Measurements from ENCODE around the gene ARID5A.

The ARID5A gene

GRCh38 chr2:96507957-96508520 lies 28.5 kb upstream of the ARID5A start:
- peak overlapping the region; percentile 14 for H3K4me3 ChIP-seq (ENCODE audit: low read depth, low read length)
- TF ChIP-seq CTCF (IDR thresholded peaks at IDR 0.05; ENCODE audit: borderline replicate concordance, insufficient read depth, low read depth, low read length): peak; percentile 96

- no peak for TF ChIP-seq CTCF (IDR thresholded peaks at IDR 0.05; ENCODE audit: borderline replicate concordance, insufficient read depth, low read depth, low read length)
- peak overlapping the region; percentile 14 for H3K4me3 ChIP-seq (ENCODE audit: low read depth, low read length)
Observed at GRCh38 chr2:96508521-96509113, 27.9 kb upstream of the ARID5A start.

GRCh38 chr2:96509114-96509846 lies 27.3 kb upstream of the ARID5A start:
- peak; percentile 99 for TF ChIP-seq CTCF (IDR thresholded peaks at IDR 0.05; ENCODE audit: borderline replicate concordance, insufficient read depth, low read depth, low read length)
- no peak overlapping the region for H3K4me3 ChIP-seq (ENCODE audit: low read depth, low read length)

- H3K4me3 ChIP-seq (ENCODE audit: low read depth, low read length): no peak overlapping the region
Observed at GRCh38 chr2:96509847-96510230, 26.7 kb upstream of the ARID5A start.

GRCh38 chr2:96510931-96511595 lies 25.5 kb upstream of the ARID5A start:
- TF ChIP-seq CTCF (IDR thresholded peaks at IDR 0.05; ENCODE audit: borderline replicate concordance, insufficient read depth, low read depth, low read length): no peak
- no peak overlapping the region for H3K4me3 ChIP-seq (ENCODE audit: low read depth, low read length)

More at GRCh38 chr2:96509847-96510230, 26.7 kb upstream of the ARID5A start:
- no peak for TF ChIP-seq CTCF (IDR thresholded peaks at IDR 0.05; ENCODE audit: borderline replicate concordance, insufficient read depth, low read depth, low read length)

GRCh38 chr2:96511851-96512250 lies 24.7 kb upstream of the ARID5A start:
- H3K4me3 ChIP-seq (ENCODE audit: low read depth, low read length): no peak overlapping the region
- TF ChIP-seq CTCF (IDR thresholded peaks at IDR 0.05; ENCODE audit: borderline replicate concordance, insufficient read depth, low read depth, low read length): no peak

All from GM12875 (cell line).